Skin of body (tissue), 2 donors: Measurements from ENCODE around the gene ATG12. TPM values are rescaled to one million over a fixed set of nuclear protein-coding genes. Genes with fewer than 3 reads are reported as not detected.
"Not testable (repeated sequence)": the region's sequence is repeated elsewhere in the genome, so short reads cannot be mapped to it uniquely, and the experiment has no call there.

Source experiments
- DNase-seq: peaks from one replicate; lab custom pipeline; 2025; lab: John Stamatoyannopoulos, UW
- total RNA-seq: library from RNA; depleted of rRNA; stranded (reverse); fragments of >200 nt; gene quantifications from one replicate; pipeline ENCODE4 v1.2.3, GENCODE V29; 2014

The ATG12 gene
- total RNA-seq = 42.6 TPM

- DNase-seq = peak; percentile 99
These were observed at the start of gene ATG12, which contains the start of gene AP3S1 for GRCh38 chr5:115841382-115842088. ATG12 (minus strand) TSS chr5:115841565; CDS start chr5:115841552, 13 bp downstream. AP3S1 (plus strand) TSS chr5:115841935; CDS start chr5:115842038, 103 bp downstream.

DNA sequence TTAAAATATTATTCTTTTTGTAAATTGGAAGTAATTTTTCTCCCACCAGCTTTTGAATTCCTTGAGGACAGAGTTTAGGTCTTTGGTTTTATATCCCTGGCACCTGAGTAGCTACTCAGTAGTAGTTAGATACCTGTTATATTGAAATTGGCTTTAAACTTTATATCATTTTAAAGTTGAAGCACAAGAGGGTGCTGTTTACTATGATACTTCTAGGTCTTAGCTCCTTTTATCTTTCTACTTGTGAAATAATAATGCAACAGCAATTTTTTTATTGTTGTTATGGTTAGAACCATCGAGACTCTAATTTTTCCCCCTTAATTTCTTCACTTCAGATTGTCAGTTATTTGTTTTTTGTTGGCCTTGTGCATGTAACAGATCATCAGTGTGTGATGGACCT lies 46.7 kb upstream of the ATG12 start:
- DNase-seq = no peak

GRCh38 chr5:115885208-115885607 lies 43.8 kb upstream of the ATG12 start:
- DNase-seq = not testable (repeated sequence)

GRCh38 chr5:115884704-115885103 lies 43.3 kb upstream of the ATG12 start:
- no peak for DNase-seq

- not testable (repeated sequence) for DNase-seq
These were observed 41.1 kb upstream of the ATG12 start for GRCh38 chr5:115882434-115882833.

- DNase-seq = not testable (repeated sequence)
These were observed 36.0 kb upstream of the ATG12 start for GRCh38 chr5:115877342-115877741.

- DNase-seq = no peak
These were observed 34.1 kb upstream of the ATG12 start for GRCh38 chr5:115875447-115875846.

GRCh38 chr5:115873392-115873791 lies 32.0 kb upstream of the ATG12 start:
- no peak for DNase-seq

DNA sequence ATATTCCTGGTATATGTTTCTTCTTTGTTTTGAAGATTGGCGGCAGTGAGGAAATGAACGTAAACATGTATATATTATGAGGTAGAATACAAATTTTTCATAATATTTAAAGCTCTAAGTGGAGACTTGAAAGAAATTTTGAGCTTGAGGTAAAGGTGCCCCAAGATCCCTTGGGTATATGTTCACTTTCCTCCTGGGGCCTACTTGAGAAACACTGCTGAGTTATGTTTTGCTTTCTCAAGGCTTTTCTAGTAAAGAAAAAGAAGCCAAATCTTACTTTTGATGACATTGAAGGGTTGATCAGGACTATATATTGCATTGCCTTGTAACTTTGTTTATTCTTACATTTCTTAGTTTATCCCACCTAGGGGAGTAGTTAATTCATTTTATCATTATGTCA lies 31.1 kb upstream of the ATG12 start:
- no peak for DNase-seq

GRCh38 chr5:115869256-115869795 lies 28.0 kb upstream of the ATG12 start:
- no peak for DNase-seq

- no peak for DNase-seq
These were observed 18.0 kb upstream of the ATG12 start for GRCh38 chr5:115859378-115859777.

DNA sequence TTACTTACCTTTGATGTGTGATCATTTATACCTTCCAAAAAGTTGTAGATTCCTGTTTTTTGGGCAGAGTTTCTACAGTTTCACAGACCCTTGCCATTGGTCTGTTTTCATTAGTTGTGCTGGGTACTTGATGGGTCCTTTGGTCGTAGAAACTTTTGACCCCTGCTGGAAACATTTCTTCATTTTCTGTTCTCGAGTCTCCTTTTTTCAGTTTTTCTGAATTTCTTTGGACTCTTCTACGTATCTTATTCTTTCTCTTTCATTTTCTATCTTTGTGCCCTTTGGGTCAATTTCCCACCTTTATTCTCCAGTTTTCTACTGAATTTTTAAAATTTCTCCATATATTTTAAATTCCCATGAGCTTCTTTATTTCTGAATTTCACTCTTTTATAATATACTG lies 17.0 kb upstream of the ATG12 start:
- no peak for DNase-seq

GRCh38 chr5:115857626-115858349 lies 16.4 kb upstream of the ATG12 start:
- no peak for DNase-seq

GRCh38 chr5:115857057-115857479 lies 15.7 kb upstream of the ATG12 start:
- DNase-seq = no peak

DNA sequence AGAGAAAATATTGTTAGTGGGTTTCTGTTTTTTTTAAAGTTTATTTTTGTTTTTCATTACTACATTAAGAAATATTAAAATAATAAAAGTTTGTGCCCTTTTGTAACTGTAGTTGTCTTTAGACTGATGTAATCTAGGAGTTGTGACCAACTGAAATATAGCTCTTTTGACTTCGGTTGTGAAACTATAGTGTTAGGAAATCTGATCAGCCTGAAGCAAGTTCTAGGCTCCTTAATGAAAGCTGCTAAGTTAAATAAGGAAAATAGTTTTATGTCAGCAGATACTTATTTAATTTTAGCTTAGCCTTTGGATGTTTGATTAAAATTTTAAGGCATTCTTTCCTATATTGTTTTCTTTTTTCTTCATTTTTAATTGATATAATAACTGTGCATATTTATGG lies 14.6 kb upstream of the ATG12 start:
- DNase-seq = no peak

DNA sequence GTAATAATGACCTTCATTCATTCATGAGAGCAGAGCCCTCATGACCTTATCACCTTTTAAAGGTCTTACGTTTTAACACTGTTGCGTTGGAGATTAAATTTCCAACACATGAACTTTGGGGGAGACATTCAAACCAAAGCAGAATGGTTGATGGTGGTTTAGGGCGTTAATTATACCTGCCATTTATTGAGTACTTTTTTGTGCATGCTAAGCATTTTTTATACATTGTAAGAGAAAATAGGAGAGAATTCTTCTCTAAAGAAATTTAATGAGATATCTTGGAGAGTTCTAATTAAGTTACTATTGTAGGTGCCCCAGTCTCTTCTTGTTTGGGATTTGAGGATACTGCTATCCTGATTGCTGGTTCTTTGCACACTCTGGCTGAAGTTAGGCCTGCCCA lies 12.8 kb upstream of the ATG12 start:
- DNase-seq = no peak

DNA sequence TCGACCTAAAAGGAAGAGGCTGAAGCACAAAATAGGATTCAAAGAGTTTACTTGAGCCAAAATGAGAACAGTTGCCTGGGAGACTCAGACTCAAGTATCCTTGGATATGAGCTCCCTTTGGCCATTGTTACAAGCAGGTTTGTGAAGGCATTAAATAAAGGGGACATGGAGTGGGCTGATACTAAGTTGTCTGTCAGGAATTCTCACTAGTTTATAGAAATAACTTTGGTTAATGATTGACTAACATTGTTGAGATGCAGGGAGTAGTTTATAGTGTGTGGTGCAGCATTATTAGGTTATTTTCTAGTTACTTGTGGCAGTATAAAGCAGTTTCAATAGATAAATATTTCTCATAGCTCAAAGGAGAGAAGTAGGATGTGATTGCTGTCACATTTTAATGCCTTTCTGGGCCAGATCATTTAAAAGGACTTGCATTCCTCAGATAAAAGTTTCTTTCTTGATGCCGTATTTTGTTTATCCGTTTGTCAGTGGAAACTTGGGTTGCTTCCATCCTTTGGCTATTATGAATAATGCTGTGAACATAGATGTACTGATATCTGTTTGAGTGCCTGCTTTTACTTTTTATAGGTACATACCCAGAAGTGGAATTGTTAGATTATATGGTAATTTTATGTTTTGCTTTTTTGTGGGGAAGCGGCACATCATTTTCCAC lies 9.5 kb upstream of the ATG12 start:
- DNase-seq = no peak

GRCh38 chr5:115849258-115849798 lies 8.0 kb upstream of the ATG12 start:
- DNase-seq = no peak

- DNase-seq = no peak
These were observed 5.9 kb upstream of the ATG12 start for GRCh38 chr5:115847290-115847689.

- no peak for DNase-seq
These were observed 3.0 kb upstream of the ATG12 start for GRCh38 chr5:115844321-115844817.

DNA sequence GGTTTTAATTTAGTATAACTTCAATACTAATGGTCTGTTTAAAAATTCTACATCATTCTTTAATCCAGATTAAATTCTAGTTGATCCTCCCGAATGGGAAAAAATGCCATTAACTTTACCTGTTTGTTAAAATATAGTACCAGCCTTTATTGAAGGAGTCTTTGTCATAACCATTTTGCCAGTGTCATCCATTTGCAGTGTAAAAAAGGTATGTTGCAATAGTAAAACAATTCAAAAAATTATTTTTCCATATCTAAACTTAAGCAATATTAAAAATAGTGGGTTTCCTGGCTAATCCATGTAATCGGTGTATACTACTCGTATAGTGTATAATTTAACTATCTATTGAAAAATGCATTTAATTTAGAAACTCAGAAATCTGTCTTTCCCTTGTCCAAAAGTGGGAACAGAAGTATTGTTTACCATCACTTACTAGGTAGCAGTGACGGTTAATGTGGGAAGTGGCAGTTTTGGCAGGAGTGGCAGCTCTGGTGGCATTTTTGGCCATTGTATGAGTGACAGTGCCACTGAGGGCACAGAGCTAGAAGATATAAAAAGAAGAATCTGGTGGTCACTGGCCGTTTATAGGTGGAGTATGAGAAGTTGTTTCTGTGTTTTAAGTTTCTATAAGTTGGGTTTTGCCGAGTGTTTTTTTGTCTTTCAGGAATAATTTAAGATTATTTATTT lies 2.2 kb upstream of the ATG12 start:
- no peak for DNase-seq
